CD4-positive, alpha-beta T cell treated with Interleukin-10 for 1 hour (primary cell): ENCODE measurements around the gene PCP2.

Experiments used
- DNase-seq: peaks from one replicate; pipeline ENCODE4 v3.0.0-alpha.2; 2020

Gene PCP2

DNA sequence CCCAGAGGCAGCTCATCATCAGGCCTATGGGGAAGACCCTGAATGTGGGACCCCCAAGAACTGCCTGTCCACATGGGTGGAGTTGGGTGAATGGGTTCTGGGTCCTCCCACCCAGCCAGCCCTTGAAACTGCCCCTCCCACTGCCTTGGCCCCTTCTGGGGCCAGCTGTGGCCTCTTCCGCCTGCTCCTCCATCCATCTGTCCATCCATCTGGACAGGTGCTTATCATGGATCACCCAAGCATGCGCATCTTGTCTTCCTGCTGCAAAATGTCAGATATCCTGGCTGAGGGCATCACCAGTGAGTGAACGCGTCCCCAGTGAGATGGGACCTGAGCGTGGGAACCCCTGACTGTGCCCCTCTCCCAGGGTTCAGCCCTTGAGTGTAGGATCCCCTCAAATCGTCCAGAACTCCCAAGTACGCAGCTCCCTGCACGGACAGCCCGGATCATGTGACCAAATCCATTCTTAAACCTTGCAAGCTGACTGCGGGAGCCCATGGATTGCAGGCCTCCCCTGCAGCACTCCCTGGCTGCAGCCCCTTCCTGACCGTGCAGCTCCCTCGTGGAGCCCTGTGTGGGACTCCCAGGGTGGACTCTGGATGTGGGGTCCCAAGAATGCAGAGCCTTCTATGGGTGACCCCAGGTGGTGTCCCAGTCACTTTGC, 5.4 kb upstream of the PCP2 start:
- no peak for DNase-seq

DNA sequence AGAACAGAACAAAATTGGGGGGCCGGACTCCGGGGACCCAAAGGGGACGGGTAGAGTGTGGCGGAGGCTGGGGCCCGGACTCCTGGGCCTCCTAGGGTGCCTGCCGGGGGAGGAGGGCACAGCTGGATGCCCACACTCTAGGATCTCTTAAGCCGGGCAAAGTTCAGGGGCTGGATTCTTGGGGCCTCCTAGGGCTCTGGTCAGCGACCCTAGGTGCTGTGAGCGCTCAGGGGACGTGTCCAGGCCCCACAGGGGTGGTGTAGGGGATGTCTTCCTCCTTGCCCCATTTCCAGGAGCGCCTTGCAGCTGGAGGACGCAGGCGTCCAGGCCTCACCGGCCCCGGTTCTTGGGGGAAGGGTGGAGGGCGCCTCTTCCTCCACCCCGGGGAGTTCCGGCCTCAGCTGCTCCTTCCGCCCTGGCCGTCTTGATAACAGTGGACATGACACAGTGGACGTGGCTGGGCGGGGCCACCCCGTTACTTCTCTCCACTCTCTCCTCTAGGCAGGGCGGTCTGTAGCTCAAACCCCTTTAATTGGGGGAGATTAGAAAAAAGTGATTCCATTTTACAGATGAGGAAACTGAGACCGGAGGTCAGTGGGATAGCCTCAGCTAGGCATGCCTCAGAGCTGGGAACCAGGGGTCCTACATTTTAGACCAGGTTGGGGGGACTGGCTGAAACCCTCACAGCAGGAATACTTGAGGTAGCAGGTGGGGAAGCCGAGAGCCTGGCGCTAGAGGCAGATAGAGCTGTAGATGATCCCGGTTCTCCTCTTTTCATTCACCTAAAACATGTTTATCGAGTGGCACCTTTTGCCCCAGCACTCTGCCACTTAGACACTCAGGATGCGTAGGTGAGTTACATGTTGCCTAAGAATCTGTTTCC, 4.1 kb upstream of the PCP2 start:
- DNase-seq = peak; percentile 35

DNA sequence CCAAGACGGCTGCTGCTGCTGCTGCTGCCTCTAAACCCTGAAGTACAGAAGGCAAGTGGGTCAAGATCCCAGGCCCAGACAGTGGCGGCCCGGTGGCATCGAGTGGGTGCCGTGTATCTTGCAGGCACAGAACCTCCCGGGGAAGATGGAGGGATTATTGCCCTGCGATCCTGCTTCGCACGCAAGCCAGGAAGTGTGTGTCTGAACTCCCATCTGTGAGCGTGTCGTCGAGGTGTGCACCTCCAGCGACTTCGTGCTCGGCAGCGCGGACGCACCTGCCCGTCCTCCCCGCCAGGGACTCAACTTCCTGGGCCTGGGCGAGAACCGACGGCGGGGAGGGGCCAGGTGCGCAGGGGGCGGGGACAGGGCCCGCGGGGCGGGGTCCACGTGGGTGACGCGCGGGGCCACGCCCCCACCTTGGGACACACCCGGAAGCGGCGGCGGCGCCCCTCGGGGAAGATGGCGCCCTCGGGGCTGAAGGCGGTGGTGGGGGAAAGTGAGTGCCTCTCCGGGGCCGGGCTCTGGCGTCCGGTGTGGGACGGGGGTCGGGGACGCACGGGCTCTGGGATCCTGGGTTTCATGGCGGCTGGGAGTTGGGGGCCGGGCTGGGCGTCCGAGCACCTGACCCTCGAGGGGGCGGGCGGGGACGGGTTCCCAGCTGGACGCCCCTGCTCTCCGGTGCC, 3.3 kb upstream of the PCP2 start, which contains the start of gene STXBP2:
TSS of gene STXBP2 (plus strand) at position 420 of the 683 bp plus-strand sequence. CDS start at position 460, 40 bp downstream.
- DNase-seq = peak; percentile 95

DNA sequence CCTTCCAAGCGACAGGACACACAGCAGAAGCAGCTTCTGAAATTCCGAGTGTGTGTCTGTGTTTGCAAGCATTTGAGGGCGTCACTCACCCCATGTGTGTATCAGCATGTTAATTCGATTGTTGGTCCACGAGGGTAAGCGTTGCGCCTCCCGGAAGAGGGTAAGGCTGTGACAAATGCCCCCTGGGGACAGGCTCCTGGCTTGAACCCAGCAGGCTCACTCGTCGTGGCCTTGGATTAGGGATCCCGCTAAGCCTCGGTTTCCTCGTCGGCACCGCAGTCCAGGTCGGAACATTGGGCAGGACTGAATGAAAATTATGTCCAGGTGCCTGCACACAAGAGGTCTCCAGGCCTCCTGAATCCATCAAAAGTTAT, 2.8 kb upstream of the PCP2 start:
- no peak for DNase-seq

DNA sequence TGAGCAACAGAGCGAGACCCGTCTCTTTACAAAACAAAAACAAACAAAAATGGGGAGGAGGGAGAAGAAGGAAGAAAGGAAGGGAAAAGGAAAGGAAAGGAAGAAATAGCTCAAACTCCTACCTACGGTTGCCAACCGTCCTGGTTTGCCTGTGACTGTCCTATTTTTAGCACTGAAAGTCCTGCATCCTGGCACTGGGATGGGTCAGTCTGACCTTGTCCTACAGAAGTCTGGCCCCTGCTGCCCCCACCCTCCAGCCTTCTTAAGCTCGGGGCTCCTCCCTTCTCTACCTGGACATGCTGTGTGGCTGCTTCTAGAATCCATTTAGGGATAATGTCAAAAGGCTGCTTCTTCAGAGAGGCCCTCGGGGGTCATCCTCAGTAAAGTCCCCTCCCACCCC, 2.2 kb upstream of the PCP2 start:
- DNase-seq = no peak

DNA sequence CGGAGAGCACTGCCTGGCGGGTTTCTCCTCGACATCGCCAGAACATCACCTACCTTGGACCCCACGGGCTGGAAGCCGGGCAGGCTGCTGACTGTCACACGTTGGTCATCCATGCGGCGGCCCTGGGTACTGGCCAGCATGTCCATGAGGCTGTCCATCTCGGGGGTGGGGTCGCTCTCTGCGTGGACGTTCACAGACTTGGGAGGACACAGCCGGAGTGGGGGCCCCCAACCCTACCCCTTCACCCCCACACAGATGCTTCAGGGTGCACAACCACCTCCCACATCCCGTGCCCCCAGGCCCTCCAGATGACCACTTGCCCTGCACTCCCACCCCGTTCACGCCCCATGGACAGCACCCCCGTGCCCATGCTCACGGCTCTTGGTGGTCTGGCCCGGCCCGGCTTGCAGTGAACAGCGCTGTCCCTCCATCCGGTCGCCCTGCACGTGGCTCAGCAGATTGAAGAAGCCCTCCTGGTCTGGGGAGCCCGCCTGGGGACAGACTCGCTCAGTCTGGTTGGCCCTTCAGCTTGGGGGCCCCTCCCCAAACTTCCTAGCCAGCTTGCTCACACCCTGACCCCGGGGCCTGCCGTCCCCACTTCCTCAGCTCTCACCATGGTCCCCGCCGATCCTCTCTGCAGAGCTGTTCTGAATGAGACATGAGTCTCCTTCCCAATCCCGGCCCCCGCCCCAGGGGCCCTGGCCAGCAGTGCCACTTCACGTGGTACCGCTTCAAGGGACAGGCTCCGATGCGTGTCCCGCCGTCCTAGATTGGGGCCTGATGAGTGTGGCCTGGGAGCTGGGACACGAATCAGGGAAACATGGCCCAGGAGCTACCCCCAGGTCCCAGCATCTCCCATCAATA, 947 bp downstream of the PCP2 start:
- no peak for DNase-seq

DNA sequence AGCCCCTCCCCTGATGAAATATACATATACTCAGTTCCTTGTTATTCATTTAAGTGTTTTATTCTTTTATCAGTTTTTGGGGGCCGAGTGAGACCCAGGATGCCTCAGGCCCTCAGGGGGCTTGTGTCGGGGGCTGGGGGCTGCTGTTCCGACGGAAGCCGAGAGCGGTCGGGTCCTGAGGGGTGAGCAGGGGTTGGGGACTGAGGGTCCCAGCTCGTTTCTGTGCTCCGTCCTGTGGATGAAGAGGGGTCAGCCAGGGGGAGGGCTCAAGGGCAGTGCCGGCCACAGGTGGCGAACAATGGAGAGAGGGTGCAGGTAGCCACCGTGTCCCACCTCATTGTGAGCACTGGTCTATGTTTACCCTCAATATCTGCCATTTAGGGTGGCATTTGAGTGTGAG, 1.9 kb downstream of the PCP2 start:
- DNase-seq = no peak

DNA sequence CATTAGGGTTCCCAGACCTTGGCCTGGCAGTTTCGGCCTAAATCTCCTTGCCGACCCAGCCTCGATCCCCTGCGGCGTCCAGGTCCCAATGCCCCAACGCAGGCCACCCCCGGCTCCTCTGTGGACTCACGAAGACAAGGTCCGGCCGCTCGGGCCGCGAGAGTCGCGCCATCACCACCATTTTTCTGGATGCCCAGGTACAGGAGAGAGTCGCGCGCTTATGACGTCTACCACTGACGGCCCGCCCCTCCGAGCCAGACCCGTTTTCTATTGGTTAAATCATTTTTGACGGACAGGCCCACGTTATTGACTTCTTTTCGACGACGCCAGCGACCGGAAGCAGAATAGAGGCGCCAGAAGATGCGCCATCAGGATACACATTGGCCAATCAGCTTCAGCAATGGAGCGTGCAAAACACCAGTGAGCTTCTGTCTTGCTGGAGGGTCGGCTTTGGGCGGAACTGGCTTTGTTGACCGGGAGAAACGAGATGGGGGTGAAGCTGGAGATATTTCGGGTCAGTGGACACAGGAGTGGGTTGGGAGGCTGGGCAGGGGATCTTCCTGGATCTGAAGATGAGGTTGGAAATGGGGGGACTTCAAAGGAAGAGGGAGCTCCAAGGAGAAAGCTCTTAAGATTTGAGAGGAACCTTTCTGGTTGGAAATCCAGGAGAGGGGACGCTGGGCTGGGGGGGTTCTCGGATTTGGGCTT, 4.0 kb downstream of the PCP2 start, which contains the start of the genes PET100 and XAB2:
TSS of gene PET100 (plus strand) at position 447 of the 708 bp plus-strand sequence. CDS start at position 488, 41 bp downstream.
TSS of gene XAB2 (minus strand) at position 199 of the 708 bp plus-strand sequence. CDS start at position 181, 18 bp downstream.
- DNase-seq = peak; percentile 98

DNA sequence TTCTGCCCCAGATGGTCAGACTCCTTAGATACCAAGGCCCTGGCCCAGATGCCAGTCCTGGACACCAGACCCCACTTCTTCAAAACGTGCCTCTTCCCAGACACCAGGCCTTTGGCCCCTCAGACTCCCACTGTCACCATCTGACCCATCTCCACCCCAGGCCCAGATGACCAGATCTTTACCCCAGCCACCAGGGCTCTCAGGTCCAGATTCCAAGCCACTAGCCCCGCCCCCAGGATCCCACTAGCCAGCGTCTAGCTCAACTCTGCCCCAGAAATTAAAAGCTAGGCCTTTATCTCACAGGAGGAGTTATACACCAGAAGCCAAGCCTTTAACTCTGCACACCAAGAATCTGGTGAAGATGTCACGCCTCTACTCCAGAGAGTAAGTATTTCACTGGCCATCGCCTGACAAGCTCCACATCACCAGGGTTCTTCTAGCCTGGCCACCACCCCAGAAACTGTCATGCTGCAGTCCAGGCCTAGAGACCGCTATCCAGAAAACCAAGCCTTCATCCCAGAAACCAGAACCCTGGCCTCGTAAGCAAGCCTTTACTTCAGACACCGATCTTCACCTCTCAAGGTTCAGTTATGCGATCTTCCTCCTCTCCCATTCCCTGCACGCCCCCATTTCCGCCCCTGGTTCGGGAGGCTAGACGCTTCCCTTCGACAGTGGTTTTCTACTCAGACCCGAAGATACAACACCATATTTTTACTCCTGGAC, 4.8 kb downstream of the PCP2 start:
- no peak for DNase-seq

DNA sequence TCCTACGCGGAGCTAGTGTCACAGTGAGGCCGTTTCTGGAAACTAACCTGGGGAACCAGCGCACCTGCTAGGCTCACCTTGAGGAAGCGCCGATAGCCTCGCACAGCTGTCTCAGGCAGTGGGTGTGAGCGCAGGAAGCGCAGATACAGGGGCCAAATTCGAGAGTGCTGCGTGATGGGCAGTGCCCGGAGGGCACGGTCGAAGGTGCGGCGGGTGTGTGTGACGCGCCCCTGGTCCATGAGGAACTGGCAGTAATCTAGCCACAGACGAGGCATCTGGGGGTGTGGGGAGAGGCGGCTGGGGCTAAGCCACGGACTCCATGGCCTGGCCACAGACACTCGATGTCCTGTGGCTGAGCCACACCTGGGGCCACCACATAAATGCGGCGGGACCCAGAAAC, 6.4 kb downstream of the PCP2 start:
- DNase-seq = no peak

DNA sequence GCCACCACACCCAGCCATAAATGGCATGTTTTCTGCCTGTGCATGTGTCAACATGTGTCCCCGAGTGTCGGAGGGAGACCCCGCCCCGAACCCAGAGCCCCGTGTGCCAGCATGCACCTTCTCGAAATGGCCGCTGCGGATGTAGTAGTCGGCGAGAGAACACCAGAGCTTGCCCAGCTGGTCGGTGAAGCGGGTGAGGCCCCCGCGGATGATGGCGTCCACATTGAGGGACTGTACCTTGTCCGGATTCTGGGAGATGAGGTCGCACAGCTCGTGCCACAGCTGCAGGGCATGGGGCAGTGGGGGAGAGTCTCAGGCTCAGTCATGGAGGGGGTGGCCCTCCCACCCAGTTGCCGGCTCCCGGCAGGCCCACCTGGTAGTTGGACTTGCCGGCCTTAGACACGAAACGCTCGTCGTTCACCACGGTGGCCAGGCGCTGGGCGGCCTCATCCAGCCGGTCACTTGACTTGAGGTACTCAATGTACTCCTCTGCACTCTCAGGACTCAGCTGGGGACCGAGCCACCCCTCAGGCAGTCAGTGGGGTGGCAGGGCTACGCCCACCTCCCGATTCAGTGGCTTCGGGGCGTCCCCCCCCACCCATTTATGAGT, 7.7 kb downstream of the PCP2 start:
- no peak for DNase-seq

DNA sequence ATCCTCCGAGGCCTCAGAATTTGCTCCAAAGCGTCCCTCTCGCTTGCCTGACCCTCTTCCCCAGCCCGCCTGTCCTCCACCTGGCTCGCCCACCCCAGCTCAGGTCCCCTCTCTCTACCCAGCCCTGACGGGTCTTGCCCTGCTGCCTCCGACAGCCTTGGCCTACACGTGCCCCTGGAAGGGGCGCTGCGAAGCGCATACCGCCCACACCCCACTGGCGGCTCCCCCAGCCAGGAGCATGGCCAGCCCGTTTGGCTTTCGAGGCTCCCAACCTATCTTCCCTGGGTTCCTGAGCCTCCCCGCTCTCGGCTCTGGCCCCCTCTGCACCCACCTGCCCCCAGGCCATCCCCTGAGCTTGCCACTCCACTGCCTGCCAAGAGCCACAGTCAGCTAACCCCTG, 8.7 kb downstream of the PCP2 start:
- no peak for DNase-seq

DNA sequence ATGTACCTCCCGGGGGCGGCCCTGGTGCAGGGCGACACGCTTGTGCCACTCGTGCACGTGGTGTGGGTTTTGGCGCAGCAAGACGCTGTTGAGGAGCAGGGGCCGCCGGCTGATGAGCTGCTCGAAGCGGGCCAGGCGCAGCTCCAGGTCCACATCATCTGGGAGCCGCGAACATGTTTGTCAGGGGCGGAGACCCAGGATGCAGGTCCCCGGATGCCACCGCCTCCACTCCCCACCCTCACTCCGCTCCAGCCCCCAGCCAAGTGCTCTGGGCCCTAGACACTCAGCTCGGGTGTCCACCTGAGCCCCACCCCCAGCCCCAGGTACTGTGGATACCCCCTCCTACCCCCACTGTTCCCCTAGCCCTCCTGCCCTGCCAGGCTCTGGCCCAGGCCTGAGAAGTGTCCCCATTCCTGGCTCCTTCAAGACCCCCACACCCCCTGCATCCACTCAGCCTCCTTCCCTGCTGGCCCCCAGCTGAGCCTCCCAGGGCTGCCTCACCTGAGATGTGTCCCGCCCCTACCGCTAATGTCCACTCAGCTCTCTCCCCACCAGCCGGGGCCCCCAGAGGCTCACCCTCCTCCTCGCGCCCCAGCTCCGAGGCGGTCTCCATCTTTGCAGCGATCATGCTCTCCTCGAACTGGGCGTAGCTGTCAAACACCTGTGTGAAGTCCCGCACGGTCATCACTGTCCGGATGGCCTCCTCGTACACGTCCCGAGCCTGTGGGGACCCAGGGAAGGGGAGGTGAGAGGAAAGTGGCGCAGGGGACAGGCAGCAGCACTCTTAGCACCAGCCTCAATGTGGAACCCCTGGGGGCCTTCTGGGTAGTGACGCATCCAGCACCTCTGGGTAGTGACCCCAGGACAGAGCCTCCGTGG, 9.6 kb downstream of the PCP2 start:
- DNase-seq = no peak

DNA sequence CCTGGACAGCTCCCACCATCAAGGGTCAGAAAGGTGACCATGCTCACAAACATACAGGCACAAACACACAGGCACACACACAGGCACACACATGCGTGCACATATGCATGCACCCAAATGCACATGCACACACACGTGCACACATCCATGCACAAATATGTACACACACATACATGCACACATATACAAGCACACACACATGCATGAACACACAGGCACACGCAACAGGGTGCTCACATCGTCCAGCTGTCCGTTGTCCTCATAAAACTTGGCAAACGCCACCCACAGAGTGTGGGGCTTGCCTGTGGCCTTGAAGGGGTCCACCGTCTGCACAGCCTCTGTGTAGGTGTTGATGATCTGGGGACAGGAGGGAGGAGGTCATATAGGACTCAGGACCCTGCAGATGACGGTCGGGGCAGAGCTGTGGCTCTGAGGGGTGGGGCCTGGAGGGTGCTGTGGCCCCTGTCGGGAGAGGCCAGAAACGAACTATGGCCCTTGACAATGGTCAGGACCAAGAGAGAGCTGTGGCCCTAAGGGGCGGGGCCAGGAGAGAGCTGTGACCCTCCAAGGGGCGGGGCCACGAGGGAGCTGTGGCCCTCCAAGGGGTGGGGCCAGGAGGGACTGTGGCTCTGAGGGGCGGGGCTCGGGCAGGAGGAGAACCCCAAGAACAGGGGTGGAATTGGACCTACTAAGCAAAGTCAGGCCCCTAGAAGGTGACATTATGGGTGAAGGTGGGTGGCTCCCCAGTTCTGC, 10.4 kb downstream of the PCP2 start:
- DNase-seq = no peak

DNA sequence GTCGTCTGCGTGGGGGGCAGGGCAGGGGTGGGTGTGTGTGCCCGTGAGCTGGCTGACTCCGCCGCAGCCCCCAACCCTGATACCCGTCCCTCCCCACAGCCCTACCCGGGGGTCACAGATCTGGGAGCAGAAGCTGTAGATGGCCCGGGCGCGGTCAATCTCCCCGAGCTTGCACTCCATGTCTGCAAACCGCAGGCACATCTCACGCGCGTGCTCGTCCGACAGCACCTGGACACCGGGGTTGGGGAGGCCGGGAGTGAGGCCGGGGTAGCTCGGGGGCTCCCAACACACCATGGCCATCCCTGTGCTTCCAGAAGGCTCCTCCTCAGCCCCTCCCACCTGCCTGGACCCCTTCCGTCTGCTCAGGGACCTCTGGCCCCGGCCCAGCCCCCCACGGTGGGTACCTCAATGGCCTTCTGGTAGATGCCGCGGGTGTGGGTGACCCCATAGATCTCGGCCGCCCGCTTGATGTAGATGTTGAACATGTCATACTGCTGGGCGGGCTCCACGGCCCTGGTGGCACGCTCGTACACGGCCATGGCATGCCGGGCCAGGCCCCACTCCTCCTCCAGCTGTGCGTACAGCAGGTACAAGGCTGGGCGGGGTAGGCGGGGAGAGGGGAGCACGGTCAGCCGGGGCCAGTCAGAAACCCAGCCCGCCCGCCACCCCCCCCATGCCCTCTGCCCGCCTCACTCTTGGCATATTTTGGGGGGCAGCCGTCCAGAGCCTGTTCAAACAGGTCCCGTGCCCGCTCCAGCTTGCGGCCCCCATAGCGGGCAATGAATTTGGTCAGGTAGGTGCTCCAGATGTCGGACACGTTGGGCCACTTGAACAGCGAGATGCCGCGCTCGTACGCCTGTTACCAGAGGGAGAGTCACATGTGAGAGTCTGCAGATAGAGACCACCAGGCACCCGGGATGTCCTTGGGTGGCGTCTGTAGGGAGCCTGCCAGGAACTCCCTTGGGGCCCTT, 12.8 kb downstream of the PCP2 start:
- DNase-seq = no peak

DNA sequence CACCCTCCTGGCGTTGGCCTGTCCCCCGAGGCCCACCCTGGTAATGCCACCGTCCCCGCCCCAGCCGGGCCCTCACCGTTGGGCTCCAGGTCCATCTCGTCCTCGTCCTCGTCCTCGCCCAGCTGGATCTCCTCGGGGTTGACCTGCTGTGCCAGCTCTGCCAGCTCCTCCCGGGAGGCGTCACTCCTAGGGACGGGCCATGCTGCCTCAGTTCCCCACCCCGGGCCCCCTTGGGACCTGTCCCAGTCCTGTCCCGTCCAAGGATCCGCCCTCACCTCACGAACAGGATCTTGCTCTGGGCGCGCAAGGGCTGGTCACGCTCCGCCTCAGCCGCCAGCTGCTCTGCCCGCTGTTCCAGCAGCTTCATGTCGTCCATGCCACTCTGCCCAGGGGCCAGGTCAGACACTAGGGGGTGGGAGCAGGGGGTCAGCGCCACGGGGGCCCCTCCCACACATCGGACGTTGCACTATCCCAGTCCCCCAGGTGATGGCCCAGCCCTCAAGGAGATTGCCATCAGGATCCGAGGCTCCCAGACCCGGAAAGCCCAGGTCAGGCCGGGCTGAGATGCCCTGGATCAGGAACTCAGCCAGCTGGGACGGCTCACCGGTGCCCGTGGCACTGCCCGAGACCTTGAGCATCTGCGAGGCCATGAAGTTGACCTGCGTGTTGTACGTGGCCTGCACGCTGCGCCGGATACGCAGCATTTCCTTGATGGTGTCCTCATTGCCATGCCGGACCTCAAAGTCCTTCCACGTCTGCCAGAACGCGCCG, 13.7 kb downstream of the PCP2 start:
- DNase-seq = no peak
